HG02981 (cell line): Measurements from ENCODE around the gene SUN3.
A peak's percentile ranks its signal among the peaks of the same experiment; 100 is the strongest.
"Not testable (repeated sequence)": the region's sequence is repeated elsewhere in the genome, so short reads cannot be mapped to it uniquely, and the experiment has no call there.

ENCODE experiments used
- ATAC-seq: cut with Tn5 transposase; IDR thresholded peaks from one replicate; pipeline ENCODE4 v1.9.1; 2021; ENCODE audit warnings: mild to moderate bottlenecking, moderate library complexity; ENCODE audit not compliant: unreplicated experiment

Gene SUN3

GRCh38 chr7:47946581-47947354 lies 82.1 kb downstream of the SUN3 start:
- no peak for ATAC-seq

- ATAC-seq = no peak
These were observed 83.5 kb downstream of the SUN3 start for GRCh38 chr7:47945261-47946015.

- no peak for ATAC-seq
These were observed 84.2 kb downstream of the SUN3 start for GRCh38 chr7:47944536-47945260.

DNA sequence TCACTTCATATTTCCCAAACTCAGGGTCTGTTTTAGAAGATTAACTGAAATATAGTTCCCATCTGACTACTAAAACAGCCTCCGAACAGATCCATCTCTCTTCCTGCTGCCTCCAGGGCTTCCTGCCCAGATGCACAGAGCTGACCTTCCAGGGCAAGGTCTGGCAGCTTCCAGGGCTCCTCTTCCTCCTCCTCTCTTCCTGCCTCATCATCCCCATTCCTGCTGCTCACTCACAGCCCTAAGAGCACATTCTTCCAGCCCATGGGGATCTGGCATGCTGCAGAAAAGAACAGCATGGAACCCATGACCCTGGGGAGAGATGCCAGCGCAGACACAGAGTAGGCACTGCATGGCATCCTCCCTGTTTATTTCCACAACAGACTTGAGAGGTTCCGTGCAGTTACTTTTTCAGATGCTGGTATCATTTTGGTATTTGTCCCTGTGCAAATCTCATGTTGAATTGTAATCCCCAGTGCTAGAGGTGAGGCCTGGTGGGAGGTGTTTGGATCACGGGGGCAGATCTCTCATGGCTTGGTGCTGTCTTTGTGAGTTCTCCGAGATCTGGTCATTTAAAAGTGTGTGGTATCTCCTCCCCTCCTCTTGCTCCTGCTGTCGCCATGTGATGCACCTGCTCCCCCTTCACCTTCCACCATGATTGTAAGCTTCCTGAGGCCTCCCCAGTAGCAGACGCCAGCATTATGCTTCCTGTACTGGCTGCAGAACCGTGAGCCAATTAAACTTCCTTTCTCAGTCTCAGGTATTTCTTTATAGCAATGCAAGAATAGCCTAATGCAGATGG lies 85.0 kb downstream of the SUN3 start:
- no peak for ATAC-seq

GRCh38 chr7:47942651-47943050 lies 86.3 kb downstream of the SUN3 start:
- ATAC-seq = not testable (repeated sequence)

DNA sequence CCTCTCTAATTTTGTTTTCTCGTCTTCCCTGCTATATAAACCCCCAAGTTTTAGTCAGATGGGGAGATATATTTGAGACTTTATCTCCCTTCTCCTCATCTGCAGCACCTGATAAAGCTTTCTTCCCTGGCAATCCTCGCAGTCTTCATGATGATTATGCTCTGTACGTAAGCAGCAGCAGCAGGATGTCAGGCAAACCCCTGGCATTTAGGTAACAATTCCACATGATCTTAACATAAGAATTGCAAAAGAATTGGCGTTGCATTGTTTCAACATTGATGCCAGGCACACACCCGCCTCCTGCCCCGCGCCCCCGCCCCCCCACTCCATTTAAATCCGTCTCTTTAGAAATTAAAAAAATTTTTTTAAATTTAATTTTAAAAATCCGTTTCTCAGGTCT lies 86.8 kb downstream of the SUN3 start:
- ATAC-seq = no peak

GRCh38 chr7:47941136-47941844 lies 87.6 kb downstream of the SUN3 start:
- no peak for ATAC-seq

DNA sequence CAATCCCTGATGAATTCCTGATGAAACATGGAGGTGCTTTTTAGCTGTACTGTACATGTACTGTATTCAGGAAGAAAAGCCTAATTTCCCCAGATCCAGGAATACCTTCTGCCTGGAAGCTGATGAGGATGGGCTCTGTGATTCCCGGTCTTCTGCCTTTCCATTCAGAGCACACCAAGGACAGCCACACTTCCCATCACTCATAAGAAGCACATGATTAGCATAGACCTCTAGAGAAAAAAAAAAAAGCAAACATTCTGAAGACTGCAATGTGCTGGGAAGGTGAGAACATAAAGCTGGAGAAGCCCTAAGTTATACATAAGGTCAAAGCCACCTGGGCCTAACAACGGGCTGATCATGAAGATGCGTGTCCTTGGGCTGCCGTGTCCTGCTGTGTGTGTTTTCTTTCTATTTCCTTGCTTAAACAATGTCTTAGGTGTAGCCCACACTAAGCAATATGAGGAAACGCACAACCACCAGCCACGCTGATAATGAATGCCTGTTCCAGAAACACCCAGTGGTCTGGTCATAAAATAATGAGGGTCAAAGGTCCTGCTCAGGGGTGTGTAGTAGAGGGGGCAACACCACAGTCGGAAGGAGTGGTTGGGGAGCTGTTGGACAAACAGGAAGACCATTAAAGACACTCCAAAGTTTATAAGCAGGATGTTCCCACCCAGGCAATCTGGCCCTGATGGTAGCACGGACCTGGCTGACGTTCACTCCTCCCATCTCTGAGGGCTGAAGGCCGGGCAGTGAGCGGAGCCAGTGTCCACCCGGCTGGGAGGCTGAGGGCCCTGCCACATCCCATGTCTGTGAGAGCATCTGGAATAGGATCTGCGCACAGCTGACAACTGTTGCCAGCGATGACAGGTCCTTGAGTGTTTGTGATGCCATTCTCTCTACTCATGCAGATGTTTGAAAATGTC lies 88.6 kb downstream of the SUN3 start:
- ATAC-seq = no peak

DNA sequence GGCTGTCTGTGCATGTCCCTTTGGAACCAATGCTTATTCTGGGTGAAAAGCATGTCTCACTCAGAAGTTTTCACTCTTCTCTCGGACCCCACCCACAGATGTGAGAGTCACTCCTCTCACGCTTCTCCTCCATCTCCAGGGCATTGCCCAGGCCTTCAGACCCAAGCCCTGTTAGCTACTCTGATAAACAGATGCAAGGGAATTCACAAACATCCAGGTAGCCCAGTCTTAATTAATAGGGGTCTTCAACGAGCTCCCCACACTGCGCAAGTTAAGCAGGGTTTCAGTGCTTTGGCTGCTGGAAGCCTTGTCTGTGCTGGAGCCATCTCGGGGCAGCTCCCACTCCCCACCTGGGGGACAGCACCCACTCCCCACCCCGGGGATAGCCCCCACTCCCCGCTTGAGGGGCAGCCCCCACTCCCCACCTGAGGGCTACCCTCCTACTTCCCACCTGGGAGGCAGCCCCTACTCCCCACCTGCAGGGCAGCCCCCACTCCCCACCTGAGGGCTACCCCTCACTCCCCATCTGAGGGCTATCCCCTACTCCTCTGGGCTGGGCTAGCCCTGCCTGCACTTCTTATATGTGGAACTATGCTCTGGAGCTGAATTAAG lies 89.4 kb downstream of the SUN3 start:
- ATAC-seq = no peak

GRCh38 chr7:47938574-47939165 lies 90.2 kb downstream of the SUN3 start:
- ATAC-seq = no peak

- ATAC-seq = peak; percentile 55
These were observed 91.0 kb downstream of the SUN3 start for GRCh38 chr7:47937711-47938573.
